NB4 (cell line): ENCODE results near the gene IRF2BPL.

ENCODE experiments used
- DNase-seq: peaks from one replicate; pipeline ENCODE4 v3.0.0; 2010; ENCODE audit warnings: low read depth
- H3K4me3 ChIP-seq: one replicate; pipeline ENCODE4 v1.5.1; 2011; ENCODE audit warnings: mild to moderate bottlenecking, low read depth, low read length, moderate library complexity
- MYC ChIP-seq: IDR thresholded peaks from 2 replicates; pipeline ENCODE4 v1.6.1; 2011; ENCODE audit warnings: low read depth, low read length
- POLR2A ChIP-seq: IDR thresholded peaks from 2 replicates; pipeline ENCODE4 v1.6.1; 2011; ENCODE audit warnings: mild to moderate bottlenecking; ENCODE audit not compliant: insufficient read length; ENCODE audit errors: extremely low read depth
- TF ChIP-seq, protein P1 (sequence below): IDR thresholded peaks from 2 replicates; pipeline ENCODE4 v1.6.1; 2011; ENCODE audit warnings: low read depth, low read length
- TF ChIP-seq, protein P2 (sequence below): IDR thresholded peaks from one replicate; pipeline ENCODE4 v1.5.1; 2012; ENCODE audit warnings: low read depth, low read length

The IRF2BPL gene

DNA sequence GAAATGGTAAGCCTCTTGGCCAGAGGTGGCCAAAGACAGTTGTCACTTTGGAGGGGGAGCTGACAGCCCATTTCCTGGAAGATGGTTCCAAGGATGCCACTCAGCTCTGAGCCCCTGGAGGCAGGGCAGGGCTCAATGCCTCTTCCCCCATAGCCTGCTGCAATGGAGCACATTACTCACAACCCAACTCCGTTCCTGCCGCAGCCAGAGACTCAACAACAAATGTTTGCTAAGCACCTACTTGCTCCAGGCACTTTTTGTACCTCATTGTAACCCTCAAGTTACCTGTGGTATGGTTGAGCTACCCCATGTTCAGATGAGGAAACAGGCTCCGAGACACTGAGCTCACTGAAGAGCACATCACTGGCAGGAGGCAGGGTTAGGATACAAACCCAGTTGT is 19.5 kb downstream of the IRF2BPL start:
- no peak overlapping the region for H3K4me3 ChIP-seq
- TF ChIP-seq, protein P1, sequence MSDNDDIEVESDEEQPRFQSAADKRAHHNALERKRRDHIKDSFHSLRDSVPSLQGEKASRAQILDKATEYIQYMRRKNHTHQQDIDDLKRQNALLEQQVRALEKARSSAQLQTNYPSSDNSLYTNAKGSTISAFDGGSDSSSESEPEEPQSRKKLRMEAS: no peak
- TF ChIP-seq POLR2A (no peak), MYC (no peak)
- TF ChIP-seq, protein P2, sequence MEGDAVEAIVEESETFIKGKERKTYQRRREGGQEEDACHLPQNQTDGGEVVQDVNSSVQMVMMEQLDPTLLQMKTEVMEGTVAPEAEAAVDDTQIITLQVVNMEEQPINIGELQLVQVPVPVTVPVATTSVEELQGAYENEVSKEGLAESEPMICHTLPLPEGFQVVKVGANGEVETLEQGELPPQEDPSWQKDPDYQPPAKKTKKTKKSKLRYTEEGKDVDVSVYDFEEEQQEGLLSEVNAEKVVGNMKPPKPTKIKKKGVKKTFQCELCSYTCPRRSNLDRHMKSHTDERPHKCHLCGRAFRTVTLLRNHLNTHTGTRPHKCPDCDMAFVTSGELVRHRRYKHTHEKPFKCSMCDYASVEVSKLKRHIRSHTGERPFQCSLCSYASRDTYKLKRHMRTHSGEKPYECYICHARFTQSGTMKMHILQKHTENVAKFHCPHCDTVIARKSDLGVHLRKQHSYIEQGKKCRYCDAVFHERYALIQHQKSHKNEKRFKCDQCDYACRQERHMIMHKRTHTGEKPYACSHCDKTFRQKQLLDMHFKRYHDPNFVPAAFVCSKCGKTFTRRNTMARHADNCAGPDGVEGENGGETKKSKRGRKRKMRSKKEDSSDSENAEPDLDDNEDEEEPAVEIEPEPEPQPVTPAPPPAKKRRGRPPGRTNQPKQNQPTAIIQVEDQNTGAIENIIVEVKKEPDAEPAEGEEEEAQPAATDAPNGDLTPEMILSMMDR: no peak
- no peak for DNase-seq

- no peak for DNase-seq
- no peak overlapping the region for H3K4me3 ChIP-seq
- TF ChIP-seq, protein P1: no peak
- TF ChIP-seq MYC: no peak
Measured at GRCh38 chr14:77008541-77008940, 20.0 kb downstream of the IRF2BPL start.

DNA sequence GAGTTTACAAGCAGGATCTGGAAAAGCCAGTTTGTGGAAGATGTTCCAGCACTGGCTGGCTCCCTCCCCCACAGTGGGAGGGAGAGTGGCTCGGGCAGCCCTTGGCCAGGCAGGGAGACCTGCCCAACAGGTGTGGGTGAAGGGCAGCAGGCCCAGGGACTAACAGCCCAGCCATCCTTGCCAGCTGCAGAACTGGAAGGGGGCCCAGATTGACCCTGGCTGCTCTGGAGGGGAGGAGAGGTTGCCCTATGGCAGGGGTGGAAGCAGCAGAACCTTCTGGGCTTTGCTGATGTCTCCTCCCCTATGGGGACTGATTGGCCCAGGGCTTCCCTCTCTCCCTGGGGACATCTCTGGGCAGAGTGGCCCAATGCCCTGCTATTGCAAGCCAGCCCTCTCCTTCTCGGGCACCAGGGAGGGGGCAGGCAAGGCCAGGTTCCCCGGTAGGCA is 20.5 kb downstream of the IRF2BPL start:
- DNase-seq: peak; percentile 21
- TF ChIP-seq POLR2A: no peak
- TF ChIP-seq, protein P1: no peak
- TF ChIP-seq, protein P2: no peak
- no peak for TF ChIP-seq MYC
- no peak overlapping the region for H3K4me3 ChIP-seq

GRCh38 chr14:77007183-77007974 is 21.1 kb downstream of the IRF2BPL start:
- DNase-seq: no peak
- H3K4me3 ChIP-seq: no peak overlapping the region
- TF ChIP-seq MYC: no peak
- TF ChIP-seq, protein P1: no peak
- TF ChIP-seq, protein P2: no peak
- TF ChIP-seq POLR2A: no peak

GRCh38 chr14:77006132-77006531 is 22.4 kb downstream of the IRF2BPL start:
- DNase-seq: no peak
- TF ChIP-seq POLR2A: no peak
- no peak for TF ChIP-seq MYC
- TF ChIP-seq, protein P2: no peak
- TF ChIP-seq, protein P1: no peak

DNA sequence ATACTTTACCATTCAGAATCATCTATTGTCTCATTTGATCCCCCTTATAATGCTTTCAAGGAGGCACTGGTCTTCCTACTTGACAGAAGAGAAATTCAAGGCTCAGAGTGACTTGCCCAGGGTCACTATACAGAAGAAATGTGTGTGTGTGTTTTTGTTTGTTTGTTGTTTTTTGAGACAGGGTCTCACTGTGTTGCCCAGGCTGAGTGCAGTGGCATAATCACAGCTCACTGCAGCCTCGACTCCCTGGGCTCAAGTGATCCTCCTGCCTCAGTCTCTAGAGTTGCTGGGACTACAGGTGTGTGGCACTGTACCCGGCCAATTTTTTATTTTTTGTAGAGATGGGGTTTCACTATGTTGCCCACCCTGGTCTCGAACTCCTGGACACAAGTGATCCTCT is 22.9 kb downstream of the IRF2BPL start:
- no peak for DNase-seq
- no peak for TF ChIP-seq MYC
- no peak for TF ChIP-seq POLR2A
- TF ChIP-seq, protein P1: no peak
- TF ChIP-seq, protein P2: no peak
- H3K4me3 ChIP-seq: no peak overlapping the region

More at GRCh38 chr14:77006132-77006531, 22.4 kb downstream of the IRF2BPL start:
- no peak overlapping the region for H3K4me3 ChIP-seq
